Measurements from ENCODE around the gene AP5B1.
"Not testable (repeated sequence)": the region's sequence is repeated elsewhere in the genome, so short reads cannot be mapped to it uniquely, and the experiment has no call there.

AP5B1 gene

GRCh38 chr11:65767406-65767805 is 13.4 kb downstream of the AP5B1 start:
- H3K27ac ChIP-seq, result no peak overlapping the region
- no peak for TF ChIP-seq CTCF (conservative IDR thresholded peaks at IDR 0.05)

GRCh38 chr11:65766535-65766934 is 14.2 kb downstream of the AP5B1 start:
- TF ChIP-seq CTCF (conservative IDR thresholded peaks at IDR 0.05), result no peak
- no peak overlapping the region for H3K27ac ChIP-seq

GRCh38 chr11:65764434-65764833 is 16.3 kb downstream of the AP5B1 start:
- no peak for TF ChIP-seq CTCF (conservative IDR thresholded peaks at IDR 0.05)
- H3K27ac ChIP-seq, result no peak overlapping the region

GRCh38 chr11:65762816-65763215 is 18.0 kb downstream of the AP5B1 start:
- H3K27ac ChIP-seq, result not testable (repeated sequence)

- not testable (repeated sequence) for H3K27ac ChIP-seq
These were observed 18.6 kb downstream of the AP5B1 start for GRCh38 chr11:65762169-65762568.

- no peak for TF ChIP-seq CTCF (conservative IDR thresholded peaks at IDR 0.05)
- no peak overlapping the region for H3K27ac ChIP-seq
These were observed 35.7 kb downstream of the AP5B1 start for GRCh38 chr11:65745049-65745448.

GRCh38 chr11:65744699-65745042 is 36.1 kb downstream of the AP5B1 start:
- TF ChIP-seq CTCF (conservative IDR thresholded peaks at IDR 0.05), result peak; percentile 71

GRCh38 chr11:65744026-65744698 is 36.6 kb downstream of the AP5B1 start:
- no peak overlapping the region for H3K27ac ChIP-seq
- peak; percentile 95 for TF ChIP-seq CTCF (conservative IDR thresholded peaks at IDR 0.05)

More at GRCh38 chr11:65744699-65745042, 36.1 kb downstream of the AP5B1 start:
- H3K27ac ChIP-seq, result no peak overlapping the region

GRCh38 chr11:65743681-65744025 is 37.1 kb downstream of the AP5B1 start:
- H3K27ac ChIP-seq, result no peak overlapping the region
- TF ChIP-seq CTCF (conservative IDR thresholded peaks at IDR 0.05), result no peak
